HEK293 (cell line): ENCODE data around the gene MICAL3.

Source experiments
- CTCF ChIA-PET: fragments of 350-600 bp; formaldehyde crosslinking; extraction: SDS; loops from one replicate; lab custom pipeline; 2021; ENCODE audit warnings: antibody characterized with exemption; lab: Yijun Ruan, JAX
- POLR2A ChIA-PET: fragments of 300-600 bp; formaldehyde crosslinking; extraction: SDS; loops from one replicate; lab custom pipeline; 2020; ENCODE audit warnings: antibody characterized with exemption, inconsistent platforms; lab: Yijun Ruan, JAX
- H3K27ac ChIP-seq: fragments of 200-500 bp; sonication (Bioruptor generic); 2 replicates; pipeline ENCODE4 v1.5.1; 2014; ENCODE audit warnings: low read depth, low read length, control low read depth, inconsistent platforms; ENCODE audit errors: extremely low read depth
- H3K36me3 ChIP-seq, 2 experiments: fragments of 200-500 bp in 1 of 2; sonication (Bioruptor generic) in 1 of 2; 1 replicate in 1 of 2; 2 replicates in 1 of 2; pipeline ENCODE4 v1.5.1; 2014 to 2017; ENCODE audit warnings: inconsistent platforms in 2 of 2, low read length in 2 of 2; ENCODE audit not compliant: control insufficient read depth in 2 of 2, insufficient read depth in 1 of 2
- H3K4me1 ChIP-seq: fragments of 200-500 bp; sonication (Bioruptor generic); 2 replicates; pipeline ENCODE4 v1.5.1; 2014; ENCODE audit warnings: mild to moderate bottlenecking, low read length, inconsistent platforms; ENCODE audit not compliant: control insufficient read depth, insufficient read depth
- H3K4me3 ChIP-seq: 2 replicates; pipeline ENCODE4 v1.5.1; 2011; ENCODE audit warnings: low read depth, mild to moderate bottlenecking, control low read depth, low read length, moderate library complexity
- H3K9me3 ChIP-seq: fragments of 200-500 bp; sonication (Bioruptor generic); 2 replicates; pipeline ENCODE4 v1.5.1; 2014; ENCODE audit warnings: low read depth, low read length, inconsistent platforms; ENCODE audit not compliant: control insufficient read depth, insufficient read depth
- CTCF ChIP-seq: fragments of 450-650 bp; formaldehyde crosslinking; IDR thresholded peaks from 2 replicates; pipeline ENCODE4 v1.5.1; 2016; ENCODE audit warnings: missing biosample characterization, missing genetic modification characterization
- GLIS1 ChIP-seq: fragments of 450-650 bp; formaldehyde crosslinking; IDR thresholded peaks from 2 replicates; pipeline ENCODE4 v1.5.1; 2016; ENCODE audit warnings: missing biosample characterization, missing genetic modification characterization
- PRDM1 ChIP-seq: fragments of 450-650 bp; formaldehyde crosslinking; IDR thresholded peaks from 2 replicates; pipeline ENCODE4; 2016; ENCODE audit warnings: missing biosample characterization, missing genetic modification characterization
- RBAK ChIP-seq: fragments of 450-650 bp; formaldehyde crosslinking; IDR thresholded peaks from 2 replicates; pipeline ENCODE4 v1.5.1; 2016; ENCODE audit warnings: missing biosample characterization, missing genetic modification characterization
- ZBTB1 ChIP-seq: fragments of 450-650 bp; formaldehyde crosslinking; IDR thresholded peaks from 2 replicates; pipeline ENCODE4 v1.5.1; 2016; ENCODE audit warnings: missing biosample characterization, missing genetic modification characterization
- ZNF10 ChIP-seq: fragments of 450-650 bp; formaldehyde crosslinking; IDR thresholded peaks from 2 replicates; pipeline ENCODE4 v1.5.1; 2017; ENCODE audit warnings: missing biosample characterization, missing genetic modification characterization
- ZNF112 ChIP-seq: fragments of 450-650 bp; formaldehyde crosslinking; IDR thresholded peaks from 2 replicates; pipeline ENCODE4 v1.5.0; 2017; ENCODE audit warnings: missing biosample characterization, missing genetic modification characterization
- ZNF140 ChIP-seq: fragments of 450-650 bp; formaldehyde crosslinking; IDR thresholded peaks from 2 replicates; pipeline ENCODE4 v1.5.1; 2016; ENCODE audit warnings: missing biosample characterization, missing genetic modification characterization
- ZNF146 ChIP-seq: fragments of 450-650 bp; formaldehyde crosslinking; IDR thresholded peaks from 2 replicates; pipeline ENCODE4 v1.5.1; 2016; ENCODE audit warnings: missing biosample characterization, missing genetic modification characterization
- ZNF19 ChIP-seq: fragments of 450-650 bp; formaldehyde crosslinking; IDR thresholded peaks from 2 replicates; pipeline ENCODE4; 2016; ENCODE audit warnings: missing biosample characterization, missing genetic modification characterization, low read depth
- ZNF211 ChIP-seq: fragments of 450-650 bp; formaldehyde crosslinking; IDR thresholded peaks from 2 replicates; pipeline ENCODE4 v1.5.1; 2016; ENCODE audit warnings: low read depth, missing biosample characterization, missing genetic modification characterization
- ZNF221 ChIP-seq: fragments of 450-650 bp; formaldehyde crosslinking; IDR thresholded peaks from 2 replicates; pipeline ENCODE4 v1.5.1; 2017; ENCODE audit warnings: missing biosample characterization, missing genetic modification characterization, borderline replicate concordance
- ZNF302 ChIP-seq: fragments of 450-650 bp; formaldehyde crosslinking; IDR thresholded peaks from 2 replicates; pipeline ENCODE4 v1.5.1; 2016; ENCODE audit warnings: missing biosample characterization, missing genetic modification characterization, low read depth
- ZNF341 ChIP-seq: fragments of 450-650 bp; formaldehyde crosslinking; IDR thresholded peaks from 2 replicates; pipeline ENCODE4; 2016; ENCODE audit warnings: low read depth, missing biosample characterization, missing genetic modification characterization
- ZNF529 ChIP-seq: fragments of 450-650 bp; formaldehyde crosslinking; IDR thresholded peaks from 2 replicates; pipeline ENCODE4 v1.5.1; 2017; ENCODE audit warnings: missing genetic modification characterization, missing biosample characterization; ENCODE audit not compliant: insufficient replicate concordance
- ZNF707 ChIP-seq: fragments of 450-650 bp; formaldehyde crosslinking; IDR thresholded peaks from 2 replicates; pipeline ENCODE4 v1.5.1; 2016; ENCODE audit warnings: missing biosample characterization, missing genetic modification characterization
- ZNF776 ChIP-seq: fragments of 450-650 bp; formaldehyde crosslinking; IDR thresholded peaks from 2 replicates; pipeline ENCODE4 v1.5.0; 2017; ENCODE audit warnings: missing biosample characterization, missing genetic modification characterization, borderline replicate concordance
- TF ChIP-seq, protein P1 (sequence below): fragments of 450-650 bp; formaldehyde crosslinking; IDR thresholded peaks from 2 replicates; pipeline ENCODE4 v1.5.1; 2017; ENCODE audit warnings: missing biosample characterization, missing genetic modification characterization

MICAL3 gene

GRCh38 chr22:18067121-18067520 is 42.8 kb upstream of the MICAL3 start:
- H3K4me1 ChIP-seq = no peaks in the 10 kb centered on the region
- H3K4me3 ChIP-seq = no peak overlapping the region
- TF ChIP-seq ZNF19 (tag by site-specific recombination) (no peak), ZNF10 (no peak), ZNF221 (tag by site-specific recombination) (no peak), RBAK (no peak), ZNF211 (no peak), ZBTB1 (tag by site-specific recombination) (no peak), GLIS1 (no peak)
- TF ChIP-seq, all 188 proteins: peak for 0
- ChIA-PET CTCF (no interaction called here), POLR2A (no interaction called here)
- H3K9me3 ChIP-seq = no peaks in the 10 kb centered on the region
- no peak overlapping the region for H3K27ac ChIP-seq
- no peaks in the 10 kb centered on the region for H3K36me3 ChIP-seq

DNA sequence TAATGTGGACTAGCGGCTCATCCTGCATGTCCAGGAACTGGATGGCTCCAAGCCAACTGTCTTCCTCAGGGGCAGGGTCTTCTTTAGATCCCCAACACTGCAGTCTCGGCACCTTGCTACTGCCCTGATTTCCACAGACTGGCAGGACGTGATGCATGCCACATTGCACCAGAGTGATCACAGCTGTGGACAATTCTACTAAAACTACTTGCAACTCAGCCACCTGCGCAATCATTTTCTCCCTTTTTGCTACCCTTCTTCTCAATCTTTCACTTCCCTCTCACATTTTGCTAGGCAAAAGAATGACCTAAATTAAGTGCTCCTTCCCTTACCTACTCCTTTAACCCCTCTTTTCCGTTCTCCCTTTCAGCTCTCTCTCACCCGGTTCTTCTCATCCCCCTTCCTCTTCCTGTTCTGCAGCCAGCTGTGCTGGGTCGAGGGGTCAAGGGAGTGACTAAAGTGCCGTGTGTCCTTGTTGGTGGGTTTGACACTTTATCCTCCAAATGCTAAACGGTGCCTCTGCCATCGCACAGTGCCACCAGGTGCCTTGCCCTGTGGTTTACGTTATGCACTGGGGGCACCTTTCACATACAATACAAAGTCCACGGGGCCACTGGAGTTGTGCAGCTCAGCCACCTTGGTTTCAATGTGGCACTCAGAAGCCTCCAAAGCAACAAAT is 42.0 kb upstream of the MICAL3 start:
- no peaks in the 10 kb centered on the region for H3K36me3 ChIP-seq
- H3K27ac ChIP-seq = no peak overlapping the region
- CTCF ChIA-PET = interaction anchor here (0.7 to 6.3 kb wide), 4 partner anchors 9 to 385 kb away, joined by 3 to 95 read pairs (median 4); partner anchors contain the start of gene PEX26
- POLR2A ChIA-PET = no interaction called here
- H3K9me3 ChIP-seq = no peaks in the 10 kb centered on the region
- no peaks in the 10 kb centered on the region for H3K4me1 ChIP-seq
- no peak overlapping the region for H3K4me3 ChIP-seq
- TF ChIP-seq ZNF140 (tag by site-specific recombination) = no peak
- TF ChIP-seq ZNF529 = no peak
- TF ChIP-seq ZNF776 (tag by site-specific recombination) = no peak
- TF ChIP-seq ZNF341 (tag by site-specific recombination) = no peak
- no peak for TF ChIP-seq ZNF146 (tag by site-specific recombination)
- TF ChIP-seq ZNF302 (tag by site-specific recombination) = no peak
- 0 out of 2 replicates have a peak, but pooled peaks have one; percentile 19 for TF ChIP-seq PRDM1 (tag by site-specific recombination)
- TF ChIP-seq, protein P1, sequence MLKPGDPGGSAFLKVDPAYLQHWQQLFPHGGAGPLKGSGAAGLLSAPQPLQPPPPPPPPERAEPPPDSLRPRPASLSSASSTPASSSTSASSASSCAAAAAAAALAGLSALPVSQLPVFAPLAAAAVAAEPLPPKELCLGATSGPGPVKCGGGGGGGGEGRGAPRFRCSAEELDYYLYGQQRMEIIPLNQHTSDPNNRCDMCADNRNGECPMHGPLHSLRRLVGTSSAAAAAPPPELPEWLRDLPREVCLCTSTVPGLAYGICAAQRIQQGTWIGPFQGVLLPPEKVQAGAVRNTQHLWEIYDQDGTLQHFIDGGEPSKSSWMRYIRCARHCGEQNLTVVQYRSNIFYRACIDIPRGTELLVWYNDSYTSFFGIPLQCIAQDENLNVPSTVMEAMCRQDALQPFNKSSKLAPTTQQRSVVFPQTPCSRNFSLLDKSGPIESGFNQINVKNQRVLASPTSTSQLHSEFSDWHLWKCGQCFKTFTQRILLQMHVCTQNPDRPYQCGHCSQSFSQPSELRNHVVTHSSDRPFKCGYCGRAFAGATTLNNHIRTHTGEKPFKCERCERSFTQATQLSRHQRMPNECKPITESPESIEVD (tag by site-specific recombination) = no peak

GRCh38 chr22:18065256-18065655 is 40.9 kb upstream of the MICAL3 start:
- CTCF ChIA-PET = interaction anchor here (0.7 to 6.3 kb wide), 6 partner anchors 10 to 235 kb away, joined by 3 to 95 read pairs (median 4); partner anchors contain the start of genes MICAL3 and PEX26
- TF ChIP-seq ZNF707 (tag by site-specific recombination) (no peak), CTCF (tag by site-specific recombination) (0 out of 2 replicates have a peak, but pooled peaks have one; percentile 10), ZNF112 (tag by site-specific recombination) (no peak)
- Histone ChIP-seq H3K4me1 (no peaks in the 10 kb centered on the region), H3K36me3 (no peaks in the 10 kb centered on the region), H3K4me3 (no peak overlapping the region), H3K27ac (no peak overlapping the region), H3K9me3 (no peaks in the 10 kb centered on the region)
- POLR2A ChIA-PET = interaction anchor here (0.5 to 1.0 kb wide), 3 partner anchors 10 to 42 kb away, joined by 3 to 4 read pairs (median 3); no protein-coding TSS in a partner anchor
